Astrocyte of the cerebellum (primary cell): Measurements from ENCODE around the gene HMX1.

ENCODE experiments used
- DNase-seq: peaks from one replicate; pipeline ENCODE4 v3.0.0-alpha.2; 2011; ENCODE audit warnings: low read depth
- H3K4me3 ChIP-seq: 2 replicates; pipeline ENCODE4 v1.5.1; 2011; ENCODE audit warnings: mild to moderate bottlenecking, low read depth, low read length, moderate library complexity
- in situ Hi-C: cut with HindIII; loops from 2 replicates; pipeline ENCODE4 v1.10.0; 2017; ENCODE audit warnings: low sequenced_read_pairs
- TF ChIP-seq, protein P1 (sequence below): IDR thresholded peaks from 2 replicates; pipeline ENCODE4 v1.5.1; 2012; ENCODE audit warnings: low read length, low read depth, moderate library complexity, mild to moderate bottlenecking; ENCODE audit errors: missing control alignments

HMX1 gene

DNA sequence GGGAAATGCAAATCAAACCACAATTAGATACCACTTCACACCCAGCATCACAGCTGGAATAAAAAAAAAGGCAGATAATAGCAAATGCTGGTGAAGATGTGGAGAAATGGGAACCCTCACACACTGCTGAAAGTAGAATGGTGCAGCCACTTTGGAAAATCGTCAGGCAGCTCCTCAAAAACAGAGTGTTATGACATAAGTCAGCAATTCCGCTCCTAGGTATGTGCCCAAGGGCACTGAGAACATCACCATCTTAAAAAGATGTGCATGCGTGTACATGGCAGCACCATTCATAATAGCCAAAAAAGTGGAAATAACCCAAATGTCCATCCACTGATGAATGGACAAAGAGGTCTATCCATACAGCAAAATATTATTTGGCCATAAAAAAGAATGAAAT lies 28.0 kb downstream of the HMX1 start:
- H3K4me3 ChIP-seq = no peak overlapping the region
- TF ChIP-seq, protein P1, sequence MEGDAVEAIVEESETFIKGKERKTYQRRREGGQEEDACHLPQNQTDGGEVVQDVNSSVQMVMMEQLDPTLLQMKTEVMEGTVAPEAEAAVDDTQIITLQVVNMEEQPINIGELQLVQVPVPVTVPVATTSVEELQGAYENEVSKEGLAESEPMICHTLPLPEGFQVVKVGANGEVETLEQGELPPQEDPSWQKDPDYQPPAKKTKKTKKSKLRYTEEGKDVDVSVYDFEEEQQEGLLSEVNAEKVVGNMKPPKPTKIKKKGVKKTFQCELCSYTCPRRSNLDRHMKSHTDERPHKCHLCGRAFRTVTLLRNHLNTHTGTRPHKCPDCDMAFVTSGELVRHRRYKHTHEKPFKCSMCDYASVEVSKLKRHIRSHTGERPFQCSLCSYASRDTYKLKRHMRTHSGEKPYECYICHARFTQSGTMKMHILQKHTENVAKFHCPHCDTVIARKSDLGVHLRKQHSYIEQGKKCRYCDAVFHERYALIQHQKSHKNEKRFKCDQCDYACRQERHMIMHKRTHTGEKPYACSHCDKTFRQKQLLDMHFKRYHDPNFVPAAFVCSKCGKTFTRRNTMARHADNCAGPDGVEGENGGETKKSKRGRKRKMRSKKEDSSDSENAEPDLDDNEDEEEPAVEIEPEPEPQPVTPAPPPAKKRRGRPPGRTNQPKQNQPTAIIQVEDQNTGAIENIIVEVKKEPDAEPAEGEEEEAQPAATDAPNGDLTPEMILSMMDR = no peak
- DNase-seq = no peak
- in situ Hi-C loops = no loop called here

DNA sequence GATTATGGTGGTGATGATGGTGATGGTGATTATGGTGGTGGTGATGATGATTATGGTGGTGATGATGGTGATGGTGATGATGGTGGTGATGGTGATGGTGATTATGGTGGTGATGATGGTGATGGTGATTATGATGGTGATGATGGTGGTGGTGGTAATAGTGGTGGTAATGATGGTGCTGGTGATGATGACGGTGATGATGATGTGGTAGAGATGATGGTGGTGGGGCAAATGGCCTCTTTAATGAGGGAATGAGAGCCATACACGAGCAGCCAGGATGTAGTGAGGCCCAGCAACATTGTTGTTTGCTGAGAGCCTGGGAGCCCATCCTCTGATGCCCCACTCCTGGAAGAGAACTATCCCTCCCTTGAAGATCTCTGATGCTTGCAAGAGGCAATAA lies 29.0 kb downstream of the HMX1 start:
- TF ChIP-seq, protein P1 = no peak

DNA sequence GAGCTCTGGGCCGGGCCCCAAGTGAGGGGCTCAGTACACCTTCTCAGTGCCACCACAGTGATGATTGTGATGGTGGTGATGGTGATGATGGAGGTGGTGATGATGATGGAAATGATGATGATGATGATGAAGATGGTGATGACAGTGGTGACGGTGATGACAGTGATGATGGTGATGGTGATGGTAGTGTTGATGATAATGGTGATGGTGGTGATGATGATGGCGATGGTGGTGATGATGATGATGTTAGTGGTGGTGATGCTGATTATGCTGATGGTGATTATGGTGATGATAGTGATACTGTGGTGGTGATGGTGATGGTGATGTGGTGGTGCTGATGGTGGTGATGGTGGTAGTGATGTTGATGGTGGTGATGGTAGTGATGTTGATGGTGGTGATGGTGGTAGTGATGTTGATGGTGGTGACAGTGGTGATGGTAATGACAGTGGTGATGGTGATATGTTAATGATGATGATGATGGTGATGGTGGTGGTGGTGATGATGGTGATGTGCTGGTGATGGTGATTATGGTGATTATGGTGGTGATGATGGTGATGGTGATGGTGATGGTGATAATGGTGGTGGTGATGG lies 29.9 kb downstream of the HMX1 start:
- no peak overlapping the region for H3K4me3 ChIP-seq
- DNase-seq = no peak
- TF ChIP-seq, protein P1 = no peak
- in situ Hi-C loops = no loop called here

More for the DNA sequence above, 29.0 kb downstream of the HMX1 start:
- H3K4me3 ChIP-seq = no peak overlapping the region
- no peak for DNase-seq
- in situ Hi-C loops = no loop called here

DNA sequence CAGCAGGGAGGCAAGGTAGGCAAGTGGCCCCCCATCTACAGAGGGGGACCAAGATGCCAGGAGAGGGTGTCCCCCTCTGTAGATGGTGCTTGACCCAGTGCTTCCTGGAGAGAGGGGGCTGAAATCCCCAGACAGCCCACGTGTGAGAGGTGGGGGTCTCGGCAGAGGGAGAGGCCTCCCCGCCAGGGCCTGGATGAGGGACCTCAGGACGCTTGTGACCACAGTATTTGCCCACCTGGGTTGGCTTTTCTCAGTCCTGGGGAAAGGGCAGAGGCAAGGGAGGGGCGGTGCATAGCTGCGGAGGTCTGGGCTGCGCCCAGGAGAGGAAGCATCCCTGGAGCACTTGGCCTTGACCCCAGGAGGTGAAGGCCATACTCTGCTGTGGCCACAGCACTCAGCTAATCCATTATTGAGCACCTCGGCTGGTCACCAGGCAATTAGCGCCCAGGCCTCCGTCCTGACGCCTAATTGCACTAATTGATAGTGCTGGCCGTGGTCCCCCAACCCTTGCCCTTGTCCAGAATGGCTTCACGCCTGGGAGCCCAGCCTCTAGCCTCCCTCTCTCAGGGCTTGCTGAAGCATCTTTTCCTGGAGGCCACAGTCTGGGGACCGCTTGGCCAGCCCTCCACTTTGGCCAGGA lies 30.7 kb downstream of the HMX1 start:
- DNase-seq = no peak

DNA sequence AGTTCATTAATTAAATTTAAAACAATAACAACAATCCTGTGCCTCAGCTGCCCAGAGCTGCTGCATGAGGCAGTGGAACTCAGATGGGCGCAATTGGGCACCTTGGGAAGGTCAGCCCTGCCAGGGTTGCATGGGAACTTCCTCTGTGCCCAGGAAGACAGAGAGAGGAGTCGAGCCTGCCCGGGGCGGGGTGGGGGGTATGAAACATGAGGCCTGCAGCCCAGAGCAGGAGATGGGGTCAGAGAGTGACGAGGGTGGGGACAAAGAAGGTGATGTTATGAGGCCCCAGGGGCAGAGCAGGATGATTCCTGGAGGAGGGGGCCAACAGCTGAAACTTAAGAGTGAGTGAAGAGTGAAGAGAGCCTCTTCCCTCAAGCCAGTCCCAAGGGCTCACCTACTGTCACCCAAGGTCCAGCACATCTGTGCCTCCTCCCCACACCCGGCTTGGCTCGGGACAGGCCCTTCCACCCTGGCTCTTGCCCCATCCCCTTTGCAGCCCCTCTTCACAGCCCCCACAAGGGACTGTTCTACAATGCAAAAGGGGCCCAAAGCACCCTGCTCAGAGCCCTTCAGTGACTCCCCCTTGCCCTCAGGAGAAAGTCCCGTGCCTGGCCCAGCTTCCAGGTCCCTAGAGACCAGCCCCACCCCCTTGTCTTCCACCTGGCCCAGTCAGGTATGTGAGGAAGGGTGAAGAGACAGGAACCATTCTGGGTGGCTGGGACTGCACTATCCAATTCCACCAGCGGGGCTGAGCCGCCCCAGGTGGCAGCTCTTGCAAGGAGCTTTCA lies 31.4 kb downstream of the HMX1 start:
- no peak overlapping the region for H3K4me3 ChIP-seq
- DNase-seq = no peak
- in situ Hi-C loops = no loop called here
- TF ChIP-seq, protein P1 = no peak

More for the DNA sequence above, 30.7 kb downstream of the HMX1 start:
- TF ChIP-seq, protein P1 = no peak
- no peak overlapping the region for H3K4me3 ChIP-seq
- in situ Hi-C loops = no loop called here

DNA sequence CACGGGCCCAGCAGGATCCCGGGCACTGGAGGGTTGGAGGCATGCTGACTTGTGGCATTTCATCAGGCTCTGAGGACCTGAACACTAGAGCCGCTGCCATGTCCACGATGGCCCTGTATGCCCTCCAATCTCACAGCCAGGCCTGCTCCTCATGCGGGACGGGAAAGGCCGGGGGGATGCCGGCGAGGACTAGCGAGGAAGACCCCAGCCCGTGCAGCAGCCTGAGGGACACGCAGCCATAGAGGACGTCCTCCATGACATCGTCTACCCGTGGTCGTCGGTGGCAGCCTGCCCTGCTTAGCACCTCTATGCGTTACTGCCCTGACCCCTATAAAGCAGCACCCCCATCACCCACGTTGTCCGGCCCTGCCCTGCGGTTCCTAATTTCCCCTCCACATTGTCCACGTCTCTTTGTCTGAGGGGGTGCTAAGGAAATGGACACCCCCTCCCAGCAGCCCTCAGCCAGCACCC lies 32.6 kb downstream of the HMX1 start:
- DNase-seq = no peak
- no peak overlapping the region for H3K4me3 ChIP-seq
- TF ChIP-seq, protein P1 = no peak
- in situ Hi-C loops = no loop called here
